ENCODE results near the gene PHACTR1. TPM values are rescaled to one million over a fixed set of nuclear protein-coding genes. Genes with fewer than 3 reads are reported as not detected.

Gene PHACTR1
- total RNA-seq, 1 experiment from 2014 or later, result 2.6 TPM

- POLR2A ChIA-PET (ENCODE audit: low non-redundant PET), result no interaction called here
- intact Hi-C loops (cut with micrococcal nuclease; ENCODE audit: unreplicated experiment), result no loop called here
- H3K27ac ChIP-seq (ENCODE audit: low read depth, low read length, poor library complexity, severe bottlenecking), result no peak overlapping the region
- H3K9me3 ChIP-seq (ENCODE audit: low read depth, low read length, poor library complexity, severe bottlenecking), result no peaks in the 10 kb centered on the region
- no TSS peak for BruUV-seq (replicated peaks)
- no peaks in the 10 kb centered on the region for H3K36me3 ChIP-seq (ENCODE audit: insufficient read depth, low read length, poor library complexity, severe bottlenecking)
- CTCF ChIA-PET, result no interaction called here
- TF ChIP-seq EZH2 (IDR thresholded peaks at IDR 0.05; ENCODE audit: borderline replicate concordance, low read depth, low read length, poor library complexity, severe bottlenecking) (no peak), CTCF (conservative IDR thresholded peaks at IDR 0.05; ENCODE audit: low read depth, low read length) (no peak)
- DNase-seq (ENCODE audit: low spot score), result no peak
- H3K4me1 ChIP-seq (ENCODE audit: insufficient read depth, low read length, poor library complexity, severe bottlenecking), result no peaks in the 10 kb centered on the region
- H3K27me3 ChIP-seq (replicated peaks; ENCODE audit: insufficient read depth, low read depth, low read length, poor library complexity), result peaks cover 3% of the 10 kb centered on the region
- no peak overlapping the region for H3K4me3 ChIP-seq (ENCODE audit: low read depth, low read length, poor library complexity, severe bottlenecking)
These were observed 470.3 kb downstream of the PHACTR1 start for GRCh38 chr6:13186861-13187260.

GRCh38 chr6:13187692-13188091 lies 471.1 kb downstream of the PHACTR1 start:
- CTCF ChIA-PET, result no interaction called here
- no peak overlapping the region for H3K4me3 ChIP-seq (ENCODE audit: low read depth, low read length, poor library complexity, severe bottlenecking)
- H3K36me3 ChIP-seq (ENCODE audit: insufficient read depth, low read length, poor library complexity, severe bottlenecking), result no peaks in the 10 kb centered on the region
- no peak overlapping the region for H3K27ac ChIP-seq (ENCODE audit: low read depth, low read length, poor library complexity, severe bottlenecking)
- DNase-seq (ENCODE audit: low spot score), result no peak
- no peak for TF ChIP-seq CTCF (conservative IDR thresholded peaks at IDR 0.05; ENCODE audit: low read depth, low read length)
- TF ChIP-seq EZH2 (IDR thresholded peaks at IDR 0.05; ENCODE audit: borderline replicate concordance, low read depth, low read length, poor library complexity, severe bottlenecking), result no peak
- BruUV-seq (replicated peaks), result no TSS peak
- POLR2A ChIA-PET (ENCODE audit: low non-redundant PET), result no interaction called here
- no peaks in the 10 kb centered on the region for H3K4me1 ChIP-seq (ENCODE audit: insufficient read depth, low read length, poor library complexity, severe bottlenecking)
- H3K27me3 ChIP-seq (replicated peaks; ENCODE audit: insufficient read depth, low read depth, low read length, poor library complexity), result peaks cover 4% of the 10 kb centered on the region
- intact Hi-C loops (cut with micrococcal nuclease; ENCODE audit: unreplicated experiment), result no loop called here
- H3K9me3 ChIP-seq (ENCODE audit: low read depth, low read length, poor library complexity, severe bottlenecking), result no peaks in the 10 kb centered on the region

GRCh38 chr6:13188306-13188705 lies 471.7 kb downstream of the PHACTR1 start:
- Histone ChIP-seq H3K27me3 (replicated peaks; ENCODE audit: insufficient read depth, low read depth, low read length, poor library complexity) (peaks cover 4% of the 10 kb centered on the region), H3K4me1 (ENCODE audit: insufficient read depth, low read length, poor library complexity, severe bottlenecking) (no peaks in the 10 kb centered on the region), H3K36me3 (ENCODE audit: insufficient read depth, low read length, poor library complexity, severe bottlenecking) (no peaks in the 10 kb centered on the region), H3K4me3 (ENCODE audit: low read depth, low read length, poor library complexity, severe bottlenecking) (no peak overlapping the region), H3K27ac (ENCODE audit: low read depth, low read length, poor library complexity, severe bottlenecking) (no peak overlapping the region), H3K9me3 (ENCODE audit: low read depth, low read length, poor library complexity, severe bottlenecking) (no peaks in the 10 kb centered on the region)
- BruUV-seq (replicated peaks), result no TSS peak
- DNase-seq (ENCODE audit: low spot score), result no peak
- ChIA-PET CTCF (no interaction called here), POLR2A (ENCODE audit: low non-redundant PET) (no interaction called here)
- TF ChIP-seq EZH2 (IDR thresholded peaks at IDR 0.05; ENCODE audit: borderline replicate concordance, low read depth, low read length, poor library complexity, severe bottlenecking), result no peak
- TF ChIP-seq CTCF (conservative IDR thresholded peaks at IDR 0.05; ENCODE audit: low read depth, low read length), result no peak
- intact Hi-C loops (cut with micrococcal nuclease; ENCODE audit: unreplicated experiment), result no loop called here
